Stimulated activated CD4-positive, alpha-beta T cell treated with anti-CD3 and anti-CD28 coated beads, Interleukin-4, amount 100 ng/mL, for 4 hours (primary cell): ENCODE data around the gene USPL1.

ENCODE experiments used
- DNase-seq, 2 experiments: peaks; one replicate each; pipeline ENCODE4 v3.0.0-alpha.2; 2020

Gene USPL1

DNA sequence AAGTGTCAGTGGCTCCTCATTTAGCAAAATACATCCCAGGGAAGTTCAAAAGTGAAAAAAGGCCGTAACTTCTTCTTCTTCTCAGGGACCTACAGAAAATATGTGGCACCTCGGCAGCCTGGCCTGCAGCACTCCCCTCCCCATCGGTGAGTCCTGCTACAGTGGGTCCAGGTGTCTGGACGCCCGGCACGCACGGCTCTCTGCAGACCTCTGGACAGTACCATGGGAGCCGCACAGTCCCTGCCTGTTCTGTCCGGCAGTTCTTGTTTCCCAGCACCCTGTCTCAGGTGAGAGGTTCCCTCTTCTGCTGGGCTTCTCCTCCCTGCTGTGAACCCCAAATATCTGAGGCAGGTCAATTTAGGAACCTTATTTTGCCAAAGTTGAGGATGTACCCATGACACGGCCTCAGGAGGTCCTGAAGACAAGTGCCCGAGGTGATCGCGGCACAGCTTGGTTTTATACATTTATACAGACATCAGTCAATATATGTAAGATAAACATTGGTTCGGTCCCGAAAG, 80.8 kb downstream of the USPL1 start:
- no peak for DNase-seq

- no peak for DNase-seq
Observed at GRCh38 chr13:30700364-30700763, 82.6 kb downstream of the USPL1 start.

DNA sequence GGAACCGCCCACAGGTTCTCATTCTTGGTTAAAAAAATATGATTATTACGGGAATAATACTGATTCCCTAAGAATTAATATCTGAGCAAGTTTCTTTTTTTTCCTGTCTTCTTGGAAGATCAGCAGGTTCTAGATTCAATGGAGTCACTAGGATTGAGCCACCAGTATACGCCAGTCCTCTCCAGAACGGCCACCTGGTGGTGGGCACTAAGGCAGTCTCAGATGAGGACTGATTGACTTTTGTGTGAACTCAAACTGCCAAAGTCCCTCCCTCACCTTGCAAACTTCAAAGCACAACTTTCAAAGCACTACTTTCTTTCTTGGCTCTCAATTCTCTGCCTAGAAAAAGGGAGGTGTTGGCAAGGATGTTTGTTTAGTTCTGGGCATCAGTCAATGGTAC, 84.3 kb downstream of the USPL1 start:
- no peak for DNase-seq

DNA sequence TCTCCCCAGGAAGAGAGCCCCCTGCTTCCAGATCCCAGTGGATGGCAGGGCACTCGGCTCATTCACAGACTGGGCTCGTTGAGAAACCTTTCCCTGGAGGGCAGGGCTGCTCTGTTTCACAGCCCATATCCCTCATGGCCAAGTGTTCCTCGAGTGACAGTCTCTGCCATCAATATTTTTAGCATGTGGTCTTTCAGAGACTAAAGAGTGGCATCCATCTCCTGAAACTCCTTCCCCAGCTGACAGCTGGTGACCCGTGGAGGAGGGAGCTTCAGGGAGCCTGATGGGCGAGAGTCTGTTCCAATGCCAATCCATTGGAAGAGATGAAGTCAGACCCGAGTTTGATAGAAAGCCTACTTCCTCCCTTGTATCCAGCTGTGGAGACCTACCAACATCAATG, 86.9 kb downstream of the USPL1 start:
- no peak for DNase-seq

DNA sequence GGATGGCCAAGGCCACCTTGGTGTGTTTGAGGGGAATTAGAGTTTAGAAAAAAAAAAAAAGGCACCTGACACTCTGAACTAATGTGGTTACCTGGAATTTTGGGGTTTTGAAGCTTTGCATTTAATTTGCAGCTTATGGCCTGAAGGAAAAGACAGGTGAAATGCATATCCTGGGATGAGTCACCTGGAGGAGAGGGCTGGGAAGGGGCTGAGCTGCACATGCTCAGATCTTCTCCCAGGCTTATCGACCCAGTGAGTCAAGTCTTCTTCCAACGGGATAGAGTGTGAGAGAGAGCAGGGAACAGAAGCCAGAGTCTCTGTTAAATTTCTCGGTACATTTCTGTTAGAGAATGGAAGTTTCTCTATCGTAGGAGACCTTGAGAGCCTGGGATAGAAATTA, 88.0 kb downstream of the USPL1 start:
- no peak for DNase-seq

GRCh38 chr13:30708541-30708940, 90.8 kb downstream of the USPL1 start:
- DNase-seq, result no peak
